ENCODE results near the gene TAS2R20.

Gene TAS2R20

DNA sequence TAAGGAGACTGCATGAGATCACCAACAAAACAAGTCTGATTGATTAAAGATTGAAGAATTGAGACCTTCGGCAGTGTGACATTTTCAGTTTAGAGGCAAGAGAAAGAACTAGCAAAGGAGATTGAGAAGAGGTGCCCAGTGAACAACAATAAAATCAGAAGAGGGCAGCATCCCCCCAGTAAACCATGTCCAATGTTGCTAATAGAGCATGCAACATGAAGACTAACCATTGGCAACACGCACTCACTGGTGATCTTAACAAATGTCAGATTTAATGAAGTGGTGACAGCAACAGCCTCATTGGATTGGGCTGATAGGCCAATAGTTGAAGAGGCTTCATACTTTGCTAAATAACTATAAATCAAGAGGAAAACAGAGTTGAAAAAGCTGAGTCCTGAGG is 38.3 kb downstream of the TAS2R20 start:
- DNase-seq (ENCODE audit: low read depth in 2 of 2), result no peak

DNA sequence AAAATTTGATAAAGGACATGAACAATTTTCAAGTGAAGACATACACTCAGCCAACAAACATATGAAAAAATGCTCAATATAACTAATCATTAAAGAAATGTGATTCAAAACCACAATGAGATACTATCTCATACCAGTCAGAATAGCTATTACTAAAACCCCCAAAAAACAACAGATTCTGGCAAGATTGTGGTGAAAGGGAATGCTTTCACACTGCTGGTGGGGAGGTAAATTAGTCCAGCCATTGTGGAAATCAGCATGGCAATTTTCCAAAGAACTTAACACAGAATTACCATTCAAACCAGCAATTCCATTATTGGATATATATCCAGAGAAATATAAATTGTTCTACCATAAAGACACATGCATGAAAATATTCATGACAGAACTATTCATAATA is 40.4 kb downstream of the TAS2R20 start:
- no peak for DNase-seq (ENCODE audit: low read depth in 2 of 2)

DNA sequence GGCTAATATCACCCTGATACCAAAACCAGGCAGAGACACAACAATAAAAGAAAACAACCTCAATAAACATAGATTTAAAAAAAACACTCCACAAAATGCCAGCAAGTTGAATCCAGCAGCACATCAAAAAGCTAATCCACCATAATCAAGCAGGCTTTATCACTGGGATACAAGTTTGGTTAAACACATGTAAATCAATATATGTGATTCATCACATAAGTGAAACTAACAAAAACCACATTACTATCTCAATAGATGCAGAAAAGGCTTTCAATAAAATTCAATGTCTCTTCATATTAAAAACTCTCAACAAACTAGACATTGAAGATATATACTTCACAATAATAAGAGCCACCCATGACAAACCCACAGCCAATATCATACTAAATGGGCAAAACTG is 42.0 kb downstream of the TAS2R20 start:
- DNase-seq (ENCODE audit: low read depth in 2 of 2), result no peak

DNA sequence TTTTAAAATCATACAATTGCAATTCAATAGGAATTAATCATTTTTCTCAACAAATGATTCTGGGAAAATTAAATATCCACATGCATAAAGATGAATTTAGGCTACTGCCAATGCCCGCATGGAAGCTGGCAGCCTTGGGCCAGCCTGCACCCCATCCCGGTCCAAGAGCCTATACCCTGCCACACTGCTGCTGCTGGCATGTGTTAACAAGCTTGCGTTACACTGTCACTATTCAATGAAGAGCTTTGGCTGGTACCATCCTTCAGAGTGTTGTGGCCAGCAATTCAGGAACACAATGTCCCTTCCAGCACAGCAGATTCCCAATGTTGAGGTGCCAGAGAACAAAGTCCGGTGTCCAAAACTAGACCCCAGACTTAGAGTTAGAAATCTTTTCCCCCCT is 45.5 kb downstream of the TAS2R20 start:
- no peak for DNase-seq (ENCODE audit: low read depth in 2 of 2)
